Caco-2 (cell line): Measurements from ENCODE around the gene GRM3. TPM values are rescaled to one million over a fixed set of nuclear protein-coding genes. Genes with fewer than 3 reads are reported as not detected.

Source experiments
- BruUV-seq: library from RNA; stranded (reverse); fragments of 400-500 nt; replicated peaks from 2 replicates; lab custom pipeline; 2021; lab: Mats Ljungman, UMichigan
- CTCF ChIA-PET: fragments of 300-600 bp; sonication (Branson Sonifier 250); formaldehyde crosslinking; loops from one replicate; lab custom pipeline; 2022; ENCODE audit warnings: antibody characterized with exemption; lab: Charles Lee
- POLR2A ChIA-PET: fragments of 300-600 bp; sonication (Branson Sonifier 250); formaldehyde crosslinking; loops from one replicate; lab custom pipeline; 2022; ENCODE audit warnings: antibody characterized with exemption; lab: Charles Lee
- DNase-seq, 2 experiments: peaks; one replicate each; pipeline versions ENCODE4 v3.0.0 to v3.0.0-alpha.2; 2020 to 2022
- H3K27me3 ChIP-seq: replicated peaks from 2 replicates; pipeline ENCODE4 v1.6.0; 2011; ENCODE audit warnings: low read length; ENCODE audit not compliant: control insufficient read depth, insufficient read depth
- H3K36me3 ChIP-seq: 2 replicates; pipeline ENCODE4 v1.5.1; 2011; ENCODE audit warnings: low read length; ENCODE audit not compliant: control insufficient read depth, insufficient read depth
- H3K4me1 ChIP-seq: fragments of 250-450 bp; sonication (Bioruptor Pico); 2 replicates; pipeline ENCODE4 v1.5.1; 2020; ENCODE audit warnings: mild to moderate bottlenecking
- H3K4me3 ChIP-seq: 2 replicates; pipeline ENCODE4 v1.5.1; 2011; ENCODE audit warnings: low read depth, mild to moderate bottlenecking, control low read depth, low read length
- H3K9me3 ChIP-seq: fragments of 250-450 bp; sonication (Bioruptor Pico); 2 replicates; pipeline ENCODE4 v1.5.1; 2020; ENCODE audit warnings: mild to moderate bottlenecking, moderate library complexity
- H3K27ac Mint-ChIP-seq: one replicate; pipeline ENCODE4 v1.8.0; 2022; ENCODE audit warnings: mixed read lengths; ENCODE audit not compliant: unreplicated experiment
- H3K27me3 Mint-ChIP-seq: one replicate; pipeline ENCODE4 v1.8.0; 2022; ENCODE audit warnings: mixed read lengths; ENCODE audit not compliant: insufficient read depth, unreplicated experiment
- H3K36me3 Mint-ChIP-seq: one replicate; pipeline ENCODE4 v1.8.0; 2022; ENCODE audit warnings: mild to moderate bottlenecking, mixed read lengths; ENCODE audit not compliant: insufficient read depth, unreplicated experiment
- H3K4me1 Mint-ChIP-seq: one replicate; pipeline ENCODE4 v1.8.0; 2022; ENCODE audit warnings: low read depth, mixed read lengths; ENCODE audit not compliant: unreplicated experiment
- H3K4me3 Mint-ChIP-seq: one replicate; pipeline ENCODE4 v1.8.0; 2022; ENCODE audit warnings: mild to moderate bottlenecking, moderate library complexity, mixed read lengths; ENCODE audit not compliant: unreplicated experiment
- H3K9me3 Mint-ChIP-seq: one replicate; pipeline ENCODE4 v1.8.0; 2022; ENCODE audit warnings: mixed read lengths; ENCODE audit not compliant: unreplicated experiment
- CTCF ChIP-seq, 2 experiments: fragments of 200-600 bp in 1 of 2; IDR thresholded peaks; 1 replicate in 1 of 2; 2 replicates in 1 of 2; pipeline versions ENCODE4 v1.5.1 to v1.8.0; 2011 to 2022; ENCODE audit warnings: antibody characterized with exemption in 1 of 2, control low read depth in 1 of 2, inconsistent platforms in 1 of 2, low read depth in 1 of 2, low read length in 1 of 2, mild to moderate bottlenecking in 1 of 2, moderate library complexity in 1 of 2; ENCODE audit not compliant: insufficient read depth in 1 of 2, severe bottlenecking in 1 of 2, unreplicated experiment in 1 of 2
- intact Hi-C: fragments of 100-400 bp; cut with micrococcal nuclease; formaldehyde crosslinking; loops from one replicate; pipeline ENCODE4 v1.10.0; 2022; ENCODE audit not compliant: unreplicated experiment
- total RNA-seq: library from RNA; stranded (reverse); gene quantifications from 2 replicates; pipeline ENCODE4 v1.2.3, GENCODE V29; 2022

Gene GRM3
- total RNA-seq, 1 experiment from 2014 or later, result not detected

GRCh38 chr7:86660950-86661462 is 17.3 kb downstream of the GRM3 start:
- Histone ChIP-seq H3K9me3 (no peaks in the 10 kb centered on the region), H3K36me3 (no peaks in the 10 kb centered on the region), H3K27me3 (no peaks in the 10 kb centered on the region), H3K4me1 (no peaks in the 10 kb centered on the region), H3K4me3 (no peak overlapping the region)
- Mint-ChIP-seq H3K36me3 (no peaks in the 10 kb centered on the region), H3K4me3 (no peak overlapping the region), H3K27ac (no peak overlapping the region), H3K9me3 (no peaks in the 10 kb centered on the region), H3K27me3 (peaks cover 6% of the 10 kb centered on the region), H3K4me1 (no peaks in the 10 kb centered on the region)
- ChIA-PET CTCF (no interaction called here), POLR2A (no interaction called here)
- BruUV-seq, result no TSS peak
- DNase-seq, result no peak
- no peak for TF ChIP-seq CTCF (IDR thresholded peaks at IDR 0.05; ENCODE audit: insufficient read depth in 1 of 2, low read depth in 1 of 2, low read length in 1 of 2, severe bottlenecking in 1 of 2, unreplicated experiment in 1 of 2)
- intact Hi-C loops, result no loop called here

DNA sequence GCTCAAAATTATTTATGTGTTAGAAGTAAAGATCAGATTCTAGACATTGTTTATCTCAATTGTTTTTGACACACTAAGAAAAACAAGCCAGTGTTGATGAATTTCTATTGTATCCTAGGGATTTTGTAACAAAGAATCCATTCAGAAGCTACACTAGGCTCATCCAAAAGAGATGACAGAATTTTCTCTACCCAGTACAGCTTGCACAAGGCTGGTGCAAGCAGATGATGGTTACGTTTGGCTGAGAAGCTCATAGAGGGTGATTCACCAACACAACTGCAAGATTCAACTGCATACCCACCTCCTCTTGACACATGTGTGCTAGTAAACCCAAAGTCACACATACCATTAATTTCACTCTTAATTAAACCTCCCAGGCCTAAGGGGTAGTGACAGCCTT is 20.8 kb downstream of the GRM3 start:
- TF ChIP-seq CTCF (IDR thresholded peaks at IDR 0.05; ENCODE audit: insufficient read depth in 1 of 2, low read depth in 1 of 2, low read length in 1 of 2, severe bottlenecking in 1 of 2, unreplicated experiment in 1 of 2), result no peak
- Histone ChIP-seq H3K9me3 (no peaks in the 10 kb centered on the region), H3K27me3 (no peaks in the 10 kb centered on the region), H3K36me3 (no peaks in the 10 kb centered on the region), H3K4me1 (no peaks in the 10 kb centered on the region), H3K4me3 (no peak overlapping the region)
- intact Hi-C loops, result no loop called here
- Mint-ChIP-seq H3K4me1 (no peaks in the 10 kb centered on the region), H3K9me3 (no peaks in the 10 kb centered on the region), H3K27me3 (no peaks in the 10 kb centered on the region), H3K4me3 (no peak overlapping the region), H3K36me3 (no peaks in the 10 kb centered on the region), H3K27ac (no peak overlapping the region)
- BruUV-seq, result no TSS peak
- CTCF ChIA-PET, result no interaction called here
- DNase-seq, result no peak
- POLR2A ChIA-PET, result no interaction called here

- no TSS peak for BruUV-seq
- H3K36me3 Mint-ChIP-seq, result no peaks in the 10 kb centered on the region
- TF ChIP-seq CTCF (IDR thresholded peaks at IDR 0.05; ENCODE audit: insufficient read depth in 1 of 2, low read depth in 1 of 2, low read length in 1 of 2, severe bottlenecking in 1 of 2, unreplicated experiment in 1 of 2), result no peak
- no peak overlapping the region for H3K27ac Mint-ChIP-seq
- Histone ChIP-seq H3K4me3 (no peak overlapping the region), H3K4me1 (no peaks in the 10 kb centered on the region), H3K9me3 (no peaks in the 10 kb centered on the region), H3K27me3 (no peaks in the 10 kb centered on the region), H3K36me3 (no peaks in the 10 kb centered on the region)
- no peak for DNase-seq
- no peak overlapping the region for H3K4me3 Mint-ChIP-seq
- no peaks in the 10 kb centered on the region for H3K9me3 Mint-ChIP-seq
- no peaks in the 10 kb centered on the region for H3K4me1 Mint-ChIP-seq
- intact Hi-C loops, result no loop called here
- POLR2A ChIA-PET, result no interaction called here
- CTCF ChIA-PET, result no interaction called here
- peaks cover 3% of the 10 kb centered on the region for H3K27me3 Mint-ChIP-seq
Measured at GRCh38 chr7:86664991-86665390, 21.3 kb downstream of the GRM3 start.
